ENCODE data around the gene DAPL1.

DAPL1 gene

GRCh38 chr2:158797963-158798700 lies 3.0 kb downstream of the DAPL1 start:
- H3K4me1 ChIP-seq (ENCODE audit: control insufficient read depth, insufficient read depth, low read length): peaks cover 24% of the 10 kb centered on the region
- H3K27ac ChIP-seq (ENCODE audit: insufficient read depth, low read depth, low read length, poor library complexity, severe bottlenecking): no peak overlapping the region
- 87% methylated on average over 6 of the region's 6 CpGs for WGBS, 2 experiments
- no peaks in the 10 kb centered on the region for H3K27me3 ChIP-seq (ENCODE audit: control insufficient read depth, insufficient read depth, low read length, poor library complexity, severe bottlenecking)
- H3K36me3 ChIP-seq (ENCODE audit: control insufficient read depth, insufficient read depth, low read length): no peaks in the 10 kb centered on the region
- no peaks in the 10 kb centered on the region for H3K9me3 ChIP-seq (ENCODE audit: control insufficient read depth, low read length)
- H3K4me3 ChIP-seq (ENCODE audit: insufficient read depth, low read depth, low read length): no peak overlapping the region

GRCh38 chr2:158799181-158799580 lies 4.1 kb downstream of the DAPL1 start:
- no peaks in the 10 kb centered on the region for H3K27me3 ChIP-seq (ENCODE audit: control insufficient read depth, insufficient read depth, low read length, poor library complexity, severe bottlenecking)
- peaks cover 24% of the 10 kb centered on the region for H3K4me1 ChIP-seq (ENCODE audit: control insufficient read depth, insufficient read depth, low read length)
- H3K4me3 ChIP-seq (ENCODE audit: insufficient read depth, low read depth, low read length): no peak overlapping the region
- WGBS, 2 experiments: 92 to 94% methylated on average over 2 of the region's 2 CpGs
- no peaks in the 10 kb centered on the region for H3K36me3 ChIP-seq (ENCODE audit: control insufficient read depth, insufficient read depth, low read length)
- H3K27ac ChIP-seq (ENCODE audit: insufficient read depth, low read depth, low read length, poor library complexity, severe bottlenecking): no peak overlapping the region
- H3K9me3 ChIP-seq (ENCODE audit: control insufficient read depth, low read length): no peaks in the 10 kb centered on the region

- Histone ChIP-seq H3K36me3 (ENCODE audit: control insufficient read depth, insufficient read depth, low read length) (no peaks in the 10 kb centered on the region), H3K27ac (ENCODE audit: insufficient read depth, low read depth, low read length, poor library complexity, severe bottlenecking) (no peak overlapping the region), H3K4me1 (ENCODE audit: control insufficient read depth, insufficient read depth, low read length) (no peaks in the 10 kb centered on the region), H3K4me3 (ENCODE audit: insufficient read depth, low read depth, low read length) (no peak overlapping the region), H3K9me3 (ENCODE audit: control insufficient read depth, low read length) (no peaks in the 10 kb centered on the region), H3K27me3 (ENCODE audit: control insufficient read depth, insufficient read depth, low read length, poor library complexity, severe bottlenecking) (no peaks in the 10 kb centered on the region)
- whole genome bisulfite sequencing, 2 experiments: 91 to 97% methylated on average over 2 of the region's 2 CpGs
These were observed 8.4 kb downstream of the DAPL1 start for GRCh38 chr2:158803506-158803905.

- H3K9me3 ChIP-seq (ENCODE audit: control insufficient read depth, low read length): no peaks in the 10 kb centered on the region
- 94 to 97% methylated on average over 4 of the region's 4 CpGs for WGBS, 2 experiments
These were observed 10.1 kb downstream of the DAPL1 start for GRCh38 chr2:158805255-158805654.

GRCh38 chr2:158805936-158806335 lies 10.8 kb downstream of the DAPL1 start:
- no peak overlapping the region for H3K4me3 ChIP-seq (ENCODE audit: insufficient read depth, low read depth, low read length)
- H3K4me1 ChIP-seq (ENCODE audit: control insufficient read depth, insufficient read depth, low read length): no peaks in the 10 kb centered on the region
- H3K27me3 ChIP-seq (ENCODE audit: control insufficient read depth, insufficient read depth, low read length, poor library complexity, severe bottlenecking): no peaks in the 10 kb centered on the region
- no peaks in the 10 kb centered on the region for H3K9me3 ChIP-seq (ENCODE audit: control insufficient read depth, low read length)
- H3K36me3 ChIP-seq (ENCODE audit: control insufficient read depth, insufficient read depth, low read length): no peaks in the 10 kb centered on the region
- no peak overlapping the region for H3K27ac ChIP-seq (ENCODE audit: insufficient read depth, low read depth, low read length, poor library complexity, severe bottlenecking)
- 97% methylated on average over 1 of the region's 1 CpG for WGBS, 2 experiments

More at GRCh38 chr2:158805255-158805654, 10.1 kb downstream of the DAPL1 start:
- Histone ChIP-seq H3K4me3 (ENCODE audit: insufficient read depth, low read depth, low read length) (no peak overlapping the region), H3K4me1 (ENCODE audit: control insufficient read depth, insufficient read depth, low read length) (no peaks in the 10 kb centered on the region), H3K27ac (ENCODE audit: insufficient read depth, low read depth, low read length, poor library complexity, severe bottlenecking) (no peak overlapping the region), H3K36me3 (ENCODE audit: control insufficient read depth, insufficient read depth, low read length) (no peaks in the 10 kb centered on the region), H3K27me3 (ENCODE audit: control insufficient read depth, insufficient read depth, low read length, poor library complexity, severe bottlenecking) (no peaks in the 10 kb centered on the region)

- H3K27ac ChIP-seq (ENCODE audit: insufficient read depth, low read depth, low read length, poor library complexity, severe bottlenecking): no peak overlapping the region
- no peaks in the 10 kb centered on the region for H3K9me3 ChIP-seq (ENCODE audit: control insufficient read depth, low read length)
- H3K4me1 ChIP-seq (ENCODE audit: control insufficient read depth, insufficient read depth, low read length): no peaks in the 10 kb centered on the region
- no peaks in the 10 kb centered on the region for H3K36me3 ChIP-seq (ENCODE audit: control insufficient read depth, insufficient read depth, low read length)
- no peak overlapping the region for H3K4me3 ChIP-seq (ENCODE audit: insufficient read depth, low read depth, low read length)
- no peaks in the 10 kb centered on the region for H3K27me3 ChIP-seq (ENCODE audit: control insufficient read depth, insufficient read depth, low read length, poor library complexity, severe bottlenecking)
- 71 to 72% methylated on average over 4 of the region's 4 CpGs for WGBS, 2 experiments
These were observed 11.8 kb downstream of the DAPL1 start for GRCh38 chr2:158806941-158807340.

GRCh38 chr2:158808426-158808825 lies 13.3 kb downstream of the DAPL1 start:
- Histone ChIP-seq H3K9me3 (ENCODE audit: control insufficient read depth, low read length) (no peaks in the 10 kb centered on the region), H3K27me3 (ENCODE audit: control insufficient read depth, insufficient read depth, low read length, poor library complexity, severe bottlenecking) (no peaks in the 10 kb centered on the region), H3K27ac (ENCODE audit: insufficient read depth, low read depth, low read length, poor library complexity, severe bottlenecking) (no peak overlapping the region), H3K4me3 (ENCODE audit: insufficient read depth, low read depth, low read length) (no peak overlapping the region), H3K4me1 (ENCODE audit: control insufficient read depth, insufficient read depth, low read length) (no peaks in the 10 kb centered on the region), H3K36me3 (ENCODE audit: control insufficient read depth, insufficient read depth, low read length) (no peaks in the 10 kb centered on the region)
- WGBS, 2 experiments: 88 to 95% methylated on average over 2 to 3 of the region's 3 CpGs

GRCh38 chr2:158809816-158810215 lies 14.7 kb downstream of the DAPL1 start:
- Histone ChIP-seq H3K4me3 (ENCODE audit: insufficient read depth, low read depth, low read length) (no peak overlapping the region), H3K9me3 (ENCODE audit: control insufficient read depth, low read length) (no peaks in the 10 kb centered on the region), H3K36me3 (ENCODE audit: control insufficient read depth, insufficient read depth, low read length) (no peaks in the 10 kb centered on the region), H3K27me3 (ENCODE audit: control insufficient read depth, insufficient read depth, low read length, poor library complexity, severe bottlenecking) (no peaks in the 10 kb centered on the region), H3K27ac (ENCODE audit: insufficient read depth, low read depth, low read length, poor library complexity, severe bottlenecking) (no peak overlapping the region), H3K4me1 (ENCODE audit: control insufficient read depth, insufficient read depth, low read length) (no peaks in the 10 kb centered on the region)
- WGBS, 2 experiments: 93 to 97% methylated on average over 2 to 3 of the region's 4 CpGs

GRCh38 chr2:158810731-158811460 lies 15.8 kb downstream of the DAPL1 start:
- Histone ChIP-seq H3K36me3 (ENCODE audit: control insufficient read depth, insufficient read depth, low read length) (no peaks in the 10 kb centered on the region), H3K4me3 (ENCODE audit: insufficient read depth, low read depth, low read length) (no peak overlapping the region), H3K27me3 (ENCODE audit: control insufficient read depth, insufficient read depth, low read length, poor library complexity, severe bottlenecking) (no peaks in the 10 kb centered on the region), H3K9me3 (ENCODE audit: control insufficient read depth, low read length) (no peaks in the 10 kb centered on the region), H3K4me1 (ENCODE audit: control insufficient read depth, insufficient read depth, low read length) (no peaks in the 10 kb centered on the region), H3K27ac (ENCODE audit: insufficient read depth, low read depth, low read length, poor library complexity, severe bottlenecking) (no peak overlapping the region)
- WGBS, 2 experiments: 87 to 92% methylated on average over 5 to 6 of the region's 6 CpGs

- WGBS, 2 experiments: 86 to 100% methylated on average over 1 of the region's 1 CpG
- Histone ChIP-seq H3K4me3 (ENCODE audit: insufficient read depth, low read depth, low read length) (no peak overlapping the region), H3K36me3 (ENCODE audit: control insufficient read depth, insufficient read depth, low read length) (no peaks in the 10 kb centered on the region), H3K27ac (ENCODE audit: insufficient read depth, low read depth, low read length, poor library complexity, severe bottlenecking) (no peak overlapping the region), H3K4me1 (ENCODE audit: control insufficient read depth, insufficient read depth, low read length) (no peaks in the 10 kb centered on the region), H3K9me3 (ENCODE audit: control insufficient read depth, low read length) (no peaks in the 10 kb centered on the region), H3K27me3 (ENCODE audit: control insufficient read depth, insufficient read depth, low read length, poor library complexity, severe bottlenecking) (no peaks in the 10 kb centered on the region)
These were observed 20.0 kb downstream of the DAPL1 start for GRCh38 chr2:158815166-158815565.

Measured in ectodermal cell (in vitro differentiated cells).